Hindlimb muscle (tissue), 1 donor: ENCODE data around the gene PAX3. TPM values are rescaled to one million over a fixed set of nuclear protein-coding genes. Genes with fewer than 3 reads are reported as not detected.

ENCODE experiments used
- DNase-seq: peaks from one replicate; pipeline ENCODE4 v3.0.0-alpha.2; 2013
- polyA plus RNA-seq: library from polyadenylated mRNA; unstranded; fragments of 120-200 nt; gene quantifications from one replicate; pipeline ENCODE4 v1.2.1, GENCODE V29; 2013; ENCODE audit not compliant: insufficient read length

PAX3 gene
- polyA plus RNA-seq, 1 donor: 0.44 TPM

DNA sequence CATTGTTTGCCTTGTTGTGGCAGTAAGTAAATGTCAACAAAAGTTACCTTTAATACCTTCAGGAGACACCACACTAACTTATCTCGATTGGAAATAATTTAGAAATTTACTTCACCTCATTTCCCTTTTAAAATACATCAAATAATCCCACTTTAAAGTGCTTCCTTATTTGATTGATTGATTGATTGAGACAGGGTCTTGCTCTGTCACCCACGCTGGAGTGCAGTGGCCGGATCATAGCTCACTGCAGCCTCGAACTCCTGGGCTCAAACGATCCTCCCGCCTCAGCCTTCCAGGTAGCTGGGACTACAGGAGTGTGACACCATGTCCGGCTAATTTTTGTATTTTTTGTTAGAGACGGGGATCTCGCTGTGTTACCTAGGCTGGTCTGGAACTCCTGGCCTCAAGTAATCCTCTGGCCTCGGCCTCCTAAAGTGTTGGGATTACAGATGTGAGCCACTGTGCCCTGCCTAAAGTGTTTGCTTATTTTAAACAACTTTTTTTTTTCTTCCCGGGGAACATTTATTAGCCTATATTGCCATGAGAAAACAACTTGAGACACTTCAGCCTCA is 12.0 kb upstream of the PAX3 start:
- DNase-seq: no peak

DNA sequence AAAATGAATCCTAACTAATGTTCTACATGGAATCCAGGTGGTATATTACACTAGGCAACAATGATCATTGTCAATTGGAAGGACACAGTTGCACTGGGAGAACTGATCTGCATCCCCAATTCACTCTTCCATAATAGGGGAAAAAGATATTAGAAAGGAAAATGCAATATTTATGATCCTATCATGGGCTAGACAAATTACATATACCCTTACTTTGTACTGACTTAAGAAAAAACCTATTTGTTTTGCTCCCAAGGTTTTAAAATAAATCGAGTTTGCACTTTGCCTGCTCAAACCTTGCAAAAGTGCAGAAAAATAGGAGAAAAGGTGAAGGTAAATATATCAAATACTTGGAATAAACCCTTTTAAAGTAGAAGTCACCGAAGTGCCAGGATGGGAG is 11.0 kb upstream of the PAX3 start:
- no peak for DNase-seq

DNA sequence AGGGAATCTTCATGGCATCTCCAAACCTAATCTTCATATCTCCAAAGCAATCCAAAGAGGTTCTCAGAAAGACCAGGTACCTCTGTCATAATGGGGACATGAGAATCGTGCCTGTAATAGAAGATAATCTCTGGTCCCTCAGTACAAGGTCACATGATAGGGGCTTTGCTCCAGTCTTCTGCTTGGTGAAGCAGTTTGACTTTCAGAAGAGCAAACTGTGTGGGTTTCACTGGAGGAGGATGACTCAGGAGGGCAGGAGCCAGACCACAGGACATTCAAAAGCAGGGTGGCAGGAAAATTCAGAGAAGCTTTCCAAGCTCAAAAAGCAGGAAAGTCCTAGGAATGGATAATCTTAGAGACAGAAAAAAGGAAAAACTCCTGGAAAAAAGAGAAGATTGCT is 10.6 kb upstream of the PAX3 start:
- no peak for DNase-seq

DNA sequence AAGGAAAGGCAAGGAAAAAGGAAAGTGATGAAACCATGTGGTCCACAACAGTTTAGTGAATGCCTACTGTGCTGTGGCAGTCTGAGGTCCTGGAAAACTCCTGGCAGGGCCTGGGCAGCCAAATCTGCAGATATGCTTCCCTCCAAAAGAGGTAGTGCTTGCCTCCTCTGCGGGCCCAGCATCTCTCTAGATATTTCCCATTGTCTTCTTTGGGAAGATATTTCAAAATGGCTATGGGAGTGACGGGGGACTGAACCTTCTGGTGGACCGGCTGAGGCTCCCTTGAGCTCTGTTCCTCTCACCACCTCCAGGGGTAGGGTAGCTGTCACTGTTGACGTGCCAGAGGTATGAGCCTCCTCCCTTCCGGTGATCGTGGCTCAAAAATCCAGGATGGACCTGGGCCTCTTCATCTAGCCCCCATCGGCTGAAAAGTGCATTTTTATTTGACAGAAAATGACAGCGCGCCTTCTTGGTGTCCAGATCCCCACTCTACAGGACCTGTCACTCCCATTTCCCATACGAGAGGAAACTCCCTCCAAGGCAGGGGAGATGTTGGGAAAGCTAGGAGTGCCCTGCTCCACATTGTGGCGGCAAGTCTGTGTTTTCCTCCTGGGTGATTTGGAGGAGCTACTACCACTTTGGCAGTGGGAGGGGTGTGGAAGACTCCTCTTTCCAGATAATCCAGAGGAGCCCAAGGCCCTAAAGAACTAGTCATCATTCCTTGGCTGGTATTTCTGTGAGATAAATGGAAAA is 9.4 kb upstream of the PAX3 start:
- DNase-seq: no peak

DNA sequence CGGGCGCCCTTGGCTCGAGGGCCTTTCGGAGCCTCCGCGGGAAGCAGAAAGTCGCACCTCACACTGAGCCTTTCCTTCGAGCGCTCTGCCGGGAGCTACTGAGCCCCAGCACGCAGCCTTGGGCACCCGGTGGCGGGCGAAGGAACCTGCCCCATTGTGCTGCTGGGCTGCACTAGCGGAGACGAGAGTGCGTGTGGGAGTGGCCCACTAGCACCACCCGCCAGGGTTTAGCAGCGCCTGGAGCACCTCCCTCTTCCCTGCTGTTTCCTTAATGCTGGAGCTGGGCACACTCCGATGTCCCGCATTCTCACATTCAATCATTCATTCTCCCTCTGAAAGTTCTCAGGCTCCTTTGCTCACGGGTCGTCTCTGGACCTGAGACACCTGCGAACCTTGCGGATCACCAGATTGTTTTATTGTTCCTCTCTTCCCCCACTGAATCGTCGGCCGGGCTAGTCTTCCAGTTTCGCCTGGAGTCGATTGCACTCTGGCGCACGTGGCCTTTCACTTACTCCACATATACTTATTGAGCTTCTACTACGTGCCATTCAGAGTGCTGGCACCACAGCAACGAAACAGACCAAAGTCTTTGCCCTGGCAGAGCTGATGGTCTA is 8.5 kb upstream of the PAX3 start:
- DNase-seq: no peak

DNA sequence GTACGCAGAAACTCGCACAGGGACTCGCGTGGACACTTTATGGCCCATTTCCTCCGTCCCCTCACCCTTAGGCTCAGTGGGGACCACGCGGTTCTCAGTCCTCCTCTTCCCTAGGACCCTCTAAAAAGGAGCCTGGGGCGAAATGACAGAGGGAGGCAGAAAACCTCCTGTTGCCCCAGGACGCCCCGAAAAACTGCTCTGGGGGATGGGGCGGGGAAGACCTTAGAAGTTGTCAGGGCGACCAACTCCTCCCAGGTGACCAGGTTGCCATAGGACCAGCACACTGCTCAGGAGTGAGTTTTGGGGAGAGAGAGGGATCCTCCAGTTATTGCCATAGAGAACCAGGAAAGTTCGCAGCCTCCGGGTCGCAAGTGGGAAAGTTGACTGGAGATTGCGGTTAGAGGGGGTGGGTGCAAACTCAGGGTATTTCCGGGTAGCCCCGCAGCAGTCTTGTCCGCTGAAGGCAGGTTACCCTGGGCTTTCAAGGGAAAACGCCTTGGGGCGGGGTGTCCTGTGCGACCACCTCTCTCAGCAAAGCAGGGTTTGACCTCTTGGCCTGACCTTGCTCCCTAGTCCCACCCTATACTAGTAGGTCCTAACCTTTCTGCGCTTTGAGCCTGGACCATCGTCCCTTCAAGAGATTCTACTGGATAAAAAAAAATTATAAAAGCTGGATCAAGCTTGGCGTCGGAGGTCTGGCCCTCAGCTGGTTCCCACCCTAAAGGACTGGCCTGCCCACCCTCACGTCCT is 7.8 kb upstream of the PAX3 start:
- DNase-seq: no peak

DNA sequence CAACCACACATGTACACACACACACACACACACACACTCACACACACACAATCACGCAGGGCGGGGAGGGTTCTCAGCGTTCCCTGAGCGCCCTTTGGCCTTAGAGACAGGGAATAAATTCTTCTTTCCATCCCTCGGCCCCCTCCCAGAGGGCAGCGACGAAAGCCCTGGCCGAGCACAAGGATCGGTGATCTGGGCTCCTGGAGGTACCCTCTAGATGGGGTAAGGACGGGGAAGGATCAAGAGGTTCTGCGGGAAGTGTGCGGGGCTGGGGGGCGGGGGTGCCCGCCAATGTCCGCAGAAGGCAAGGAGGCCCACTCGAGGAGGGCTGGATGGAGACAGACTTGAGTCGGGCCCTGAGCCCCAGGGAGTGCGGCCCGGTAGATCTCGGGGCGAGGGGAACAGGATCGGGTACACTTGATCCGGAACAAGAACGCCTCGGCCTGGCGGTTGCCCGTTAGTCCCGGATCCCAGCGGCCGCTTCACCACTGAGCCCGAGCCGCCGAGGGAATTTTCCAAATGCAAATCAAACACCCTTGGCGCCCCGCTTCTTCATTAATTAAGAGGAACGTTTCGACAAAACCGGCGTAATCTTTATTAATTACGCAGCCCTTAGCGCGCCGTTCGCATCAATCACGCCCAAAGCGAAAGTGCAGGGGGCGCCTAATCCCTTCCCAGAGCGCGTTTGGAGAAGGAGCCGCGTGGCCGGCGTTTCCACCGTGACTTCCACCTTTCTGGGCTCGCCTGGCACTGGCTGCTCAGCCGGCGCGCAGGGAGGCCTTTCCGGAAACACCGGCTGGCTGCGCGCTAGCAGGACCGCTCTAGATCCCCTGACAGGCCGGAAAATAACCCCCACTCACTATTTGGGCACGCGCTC is 7.0 kb upstream of the PAX3 start:
- no peak for DNase-seq

DNA sequence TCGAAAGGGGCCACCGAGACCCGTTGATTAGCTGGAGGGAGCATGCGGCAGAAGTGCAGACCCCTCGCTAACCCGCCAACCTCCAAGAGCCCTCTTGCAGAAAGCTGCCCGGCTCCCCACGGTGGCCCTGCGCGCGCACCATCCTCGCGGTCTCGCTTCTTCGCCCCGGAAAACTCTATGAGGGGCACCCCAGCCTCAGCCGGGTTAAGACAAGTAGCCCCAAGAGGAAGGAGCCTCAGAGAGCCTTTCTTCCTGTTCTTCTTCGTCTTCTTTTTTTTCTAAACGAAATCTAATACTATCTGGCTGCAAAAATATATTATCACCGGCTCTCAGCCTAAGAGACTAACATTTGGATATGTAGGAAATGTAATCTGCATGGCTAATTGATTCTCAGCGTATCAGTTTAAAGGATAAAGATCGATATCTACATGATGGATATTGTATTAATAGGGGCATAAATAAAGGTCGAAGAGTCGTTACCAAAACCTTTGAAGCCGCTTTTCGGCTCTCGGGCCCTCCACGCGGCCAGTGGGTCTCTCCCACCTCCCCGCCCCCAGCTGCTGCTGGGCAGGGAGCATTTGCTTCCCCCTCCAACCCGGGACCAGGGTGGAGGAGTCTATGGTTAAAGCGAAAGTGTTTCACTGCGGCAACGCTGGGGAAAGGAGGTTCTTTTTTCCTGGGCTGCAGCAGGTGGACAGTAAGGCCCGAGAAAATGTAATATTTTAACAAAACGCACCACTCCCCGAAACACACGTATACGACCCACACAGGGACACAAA is 6.1 kb upstream of the PAX3 start:
- DNase-seq: no peak

DNA sequence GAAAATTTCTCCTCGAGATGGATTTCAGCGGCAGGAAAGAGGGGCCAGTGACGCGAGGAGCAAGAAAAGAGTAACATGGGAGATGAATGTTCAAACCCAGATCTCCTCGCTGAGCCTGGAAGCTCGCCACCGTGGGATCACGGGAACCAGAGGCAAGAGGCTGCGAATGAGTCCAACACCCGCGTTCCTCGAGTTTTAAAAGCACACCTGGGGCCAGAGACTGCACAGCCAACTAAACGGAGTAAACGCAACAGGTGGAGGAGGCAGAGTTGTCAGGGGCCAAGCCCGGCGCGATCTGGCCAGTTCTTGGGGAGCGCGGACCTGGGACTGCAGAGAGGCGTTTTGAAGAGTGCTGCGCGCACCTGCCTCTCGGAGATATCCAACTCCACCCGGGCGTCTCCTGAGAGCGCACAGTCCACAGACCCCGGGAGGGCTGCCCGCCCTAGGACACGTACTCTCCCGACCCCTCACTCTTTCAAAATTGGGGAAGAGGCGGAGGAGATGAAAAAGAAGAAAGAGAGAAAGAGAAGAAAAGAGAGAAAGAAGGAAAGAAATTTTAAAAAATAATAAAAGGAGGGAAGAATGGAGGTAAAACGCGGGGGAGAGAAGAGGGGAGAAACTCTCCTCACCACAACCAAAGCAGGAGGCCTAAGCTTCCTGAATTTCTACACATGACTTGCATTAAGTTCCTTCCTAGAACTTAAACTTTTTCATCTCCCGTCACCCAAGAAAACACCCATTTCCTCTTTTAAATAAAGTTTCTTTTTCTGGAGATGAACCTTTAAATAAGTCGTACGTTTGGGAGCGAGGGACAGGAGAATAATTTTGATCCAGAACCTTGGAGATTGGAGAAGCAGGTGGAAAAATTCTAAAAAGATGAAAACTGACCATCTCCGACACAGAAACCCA is 5.3 kb upstream of the PAX3 start:
- no peak for DNase-seq

DNA sequence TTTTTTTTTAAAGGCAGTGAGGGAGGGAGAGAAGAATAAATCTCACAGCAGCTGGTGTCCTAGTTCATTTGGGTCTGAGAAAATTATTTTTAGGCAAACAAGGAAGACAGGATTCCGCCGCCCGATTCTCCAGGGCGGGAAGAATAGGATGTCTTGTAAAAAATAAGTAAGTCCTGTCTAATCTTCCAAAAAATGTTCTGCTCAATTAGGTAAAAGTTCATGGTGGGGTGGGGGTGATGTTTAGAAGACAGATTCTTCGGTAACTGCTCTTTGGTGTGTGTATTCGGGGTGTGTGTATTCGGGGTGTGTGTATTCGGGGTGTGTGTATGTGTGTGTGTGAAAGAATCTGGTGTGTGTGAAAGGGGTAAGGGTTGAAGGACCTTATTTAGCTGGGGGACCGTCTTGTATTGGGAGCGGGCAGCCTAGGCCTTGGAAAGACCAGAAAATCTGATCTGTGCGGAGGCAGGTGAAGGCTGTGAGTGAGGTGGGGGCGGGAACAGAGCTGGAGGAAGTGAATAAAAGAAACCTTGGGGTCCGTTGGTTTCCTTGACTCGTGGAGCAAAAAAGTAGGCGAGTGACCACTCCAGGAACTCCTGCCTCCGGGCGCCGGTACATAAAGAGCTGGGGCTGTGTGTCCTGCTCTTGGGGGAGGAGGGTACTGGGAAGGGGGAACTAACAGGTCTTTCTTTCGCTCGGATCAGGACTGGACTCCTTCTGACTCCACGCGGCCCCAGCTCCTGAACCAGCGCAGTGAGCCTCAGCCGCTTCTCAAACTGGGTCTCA is 4.4 kb upstream of the PAX3 start:
- DNase-seq: no peak

DNA sequence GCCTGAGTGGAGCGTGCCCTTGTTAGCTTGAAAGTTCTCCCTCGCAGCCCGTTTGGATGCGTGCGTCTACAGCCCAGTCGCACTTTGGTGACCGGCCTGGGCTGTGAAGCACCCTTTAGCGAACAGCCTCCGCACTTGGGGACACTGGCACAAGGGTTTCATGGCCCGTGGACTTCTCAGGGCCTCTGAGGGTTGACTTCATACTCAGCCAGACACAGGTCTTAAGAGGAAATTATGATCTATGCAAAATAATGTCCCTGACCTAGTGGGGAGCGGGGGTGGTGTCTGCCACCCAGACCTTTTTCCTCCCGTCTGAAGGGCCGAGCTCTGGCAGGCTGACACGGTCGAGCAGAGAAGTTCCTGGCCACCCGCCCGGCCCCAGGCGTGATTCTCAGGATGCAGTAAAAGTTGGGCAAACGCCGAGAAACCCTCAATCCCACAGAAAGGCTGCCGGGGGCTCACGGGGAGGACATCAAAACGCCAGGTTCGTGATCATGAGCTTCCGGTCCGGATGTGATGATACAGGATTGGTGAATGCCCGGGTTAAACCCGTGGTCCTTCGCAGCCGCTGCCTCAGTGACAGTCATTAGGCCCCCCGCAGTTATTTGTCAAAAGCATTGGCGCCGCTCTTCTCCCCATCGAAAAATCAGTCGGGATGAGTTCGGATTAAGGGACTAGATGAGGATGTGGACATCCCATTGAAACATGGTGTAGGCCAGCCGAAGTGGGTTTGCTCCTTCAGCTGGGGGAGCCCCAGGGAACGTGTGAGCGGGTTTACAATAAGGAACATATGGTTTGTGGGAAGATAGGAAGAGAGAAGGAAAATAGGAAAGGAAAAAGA is 3.6 kb upstream of the PAX3 start:
- no peak for DNase-seq

DNA sequence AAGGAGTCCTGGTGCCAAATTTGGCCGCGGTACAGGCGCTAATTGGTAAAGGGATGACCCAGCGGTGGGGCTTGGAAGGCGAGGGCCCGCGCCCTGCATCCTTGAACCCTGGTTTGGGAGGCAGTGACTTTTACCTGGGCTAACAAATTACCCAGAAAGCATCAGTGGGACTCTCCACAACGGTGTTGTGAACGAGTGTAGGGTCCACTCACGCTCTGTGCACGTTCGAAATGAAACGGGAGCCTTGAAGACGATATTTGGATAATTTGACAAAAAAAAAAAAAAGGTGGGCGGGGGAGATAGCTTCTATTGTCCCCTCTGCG is 3.0 kb upstream of the PAX3 start:
- no peak for DNase-seq

DNA sequence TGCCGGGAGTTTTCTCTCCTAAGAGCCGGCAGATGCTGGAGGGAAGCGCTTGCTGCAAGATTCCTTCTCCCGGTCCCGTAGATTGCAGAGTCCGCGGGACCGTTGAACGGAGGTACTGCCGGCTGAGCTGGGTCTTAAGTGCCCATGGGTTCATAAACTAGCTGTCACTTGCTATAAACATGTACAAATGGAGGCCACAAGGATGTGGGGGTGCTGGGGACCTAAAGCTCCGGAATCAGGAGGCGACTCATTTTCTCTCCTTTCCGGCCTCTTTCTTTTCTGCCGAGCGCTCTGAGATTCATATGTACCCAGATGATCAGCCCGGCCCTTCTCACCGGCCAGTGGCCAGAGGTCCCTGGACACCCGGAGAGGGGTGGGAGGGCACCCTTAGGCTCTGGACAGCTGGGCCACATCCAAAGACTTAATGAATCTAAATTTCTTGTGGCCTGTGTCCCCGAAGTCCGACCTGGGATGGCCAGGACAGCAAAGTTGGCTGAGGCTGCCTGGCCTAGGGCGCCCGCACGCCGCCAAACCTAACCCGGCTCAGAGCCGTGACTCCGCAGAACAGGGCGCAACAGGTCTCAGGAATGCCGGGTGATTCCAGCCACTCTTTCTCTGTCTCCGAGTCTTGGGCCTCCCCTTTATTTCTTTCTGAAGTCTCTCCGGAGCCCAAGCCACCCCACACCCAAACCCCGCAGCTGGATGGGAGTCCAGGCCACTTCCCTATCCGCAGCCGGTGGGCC is 2.4 kb upstream of the PAX3 start:
- no peak for DNase-seq

DNA sequence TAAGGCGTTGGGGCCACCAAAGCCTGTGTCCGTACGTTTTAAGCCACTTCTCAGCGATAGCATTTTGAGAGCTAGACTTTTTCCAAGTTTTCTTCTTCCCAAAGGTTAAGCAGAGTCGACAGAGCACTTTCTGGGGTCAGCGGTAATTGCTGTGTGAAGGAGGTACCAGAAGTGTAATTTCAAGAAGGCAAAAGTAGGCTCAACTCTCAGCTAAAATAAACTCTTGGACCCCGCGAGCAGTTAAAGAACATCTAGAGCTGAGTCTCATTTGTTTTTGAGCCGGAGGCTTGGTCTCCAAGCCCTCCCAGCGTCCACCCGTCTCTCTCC is 1.9 kb upstream of the PAX3 start:
- no peak for DNase-seq

DNA sequence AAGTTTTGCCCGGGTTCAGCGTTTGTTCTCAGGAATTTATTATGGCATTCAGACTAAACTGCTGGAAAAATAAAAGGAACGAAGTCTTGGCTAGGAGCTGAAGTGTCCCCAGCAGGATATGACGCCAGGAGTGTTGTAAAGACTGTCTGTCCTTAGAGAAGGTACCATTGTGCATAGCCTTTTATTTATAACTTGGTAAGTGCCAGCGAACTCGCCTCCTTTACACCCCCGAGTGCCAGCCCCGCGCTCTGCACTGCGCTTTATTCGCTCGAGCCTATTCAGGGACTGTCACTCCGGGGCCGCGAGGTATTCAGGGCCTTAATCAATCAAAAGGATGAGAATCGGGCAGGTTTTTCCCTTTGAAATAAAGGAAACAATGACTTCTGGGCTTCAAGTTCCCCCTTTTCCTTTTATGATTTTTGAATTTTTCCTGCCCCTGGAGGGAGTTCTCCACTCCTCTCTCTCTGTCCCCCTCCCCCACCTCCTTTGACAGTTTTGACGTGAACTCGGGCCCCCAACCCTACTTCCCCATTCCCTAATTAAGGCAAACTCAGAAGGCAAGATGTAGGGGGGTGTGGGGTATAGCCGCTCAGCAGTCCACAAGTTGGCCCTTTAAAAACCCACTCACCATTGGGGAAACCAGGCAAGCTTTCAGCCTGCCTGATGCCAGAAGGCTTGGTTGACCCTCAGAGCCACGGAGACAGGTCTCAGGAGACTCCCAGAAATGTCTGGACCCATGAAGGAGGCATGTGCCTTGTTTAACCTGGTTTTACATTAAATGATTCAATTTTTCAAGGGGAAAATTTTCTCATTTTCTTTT is 1.3 kb upstream of the PAX3 start:
- no peak for DNase-seq

DNA sequence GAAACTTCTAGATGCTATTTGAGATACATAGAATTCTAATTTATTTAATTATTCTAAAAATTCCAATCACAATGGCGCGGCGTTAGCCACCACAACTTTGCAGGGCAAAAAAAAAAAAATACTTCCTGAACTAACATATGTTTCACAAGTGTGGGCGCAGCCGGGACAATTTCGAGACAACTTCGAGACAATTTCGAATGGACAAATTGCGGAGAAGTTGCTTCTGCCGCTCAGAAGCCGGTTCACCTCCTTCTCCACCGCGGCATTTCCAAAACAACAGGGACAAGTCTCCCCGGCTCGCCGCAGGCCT is 842 bp downstream of the PAX3 start:
- DNase-seq: no peak

DNA sequence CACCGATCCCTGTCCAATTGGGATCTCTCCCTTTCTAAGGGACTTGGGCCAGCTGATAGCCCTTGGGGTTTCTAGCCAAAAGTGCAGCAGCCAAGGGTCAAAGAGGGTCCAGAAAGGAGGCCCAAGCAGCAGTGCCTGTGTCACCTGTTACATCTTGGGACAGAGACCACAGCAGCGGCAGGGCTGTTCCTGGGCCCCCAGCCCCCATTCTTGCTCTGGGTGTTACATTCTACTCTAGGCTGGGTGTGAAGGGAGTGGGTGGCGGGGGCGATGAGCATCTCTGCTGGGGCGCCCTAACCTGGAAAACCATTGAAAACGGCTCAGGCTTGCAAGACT is 1.2 kb downstream of the PAX3 start:
- DNase-seq: no peak
